ENCODE measurements around the gene REPS2. TPM values are rescaled to one million over a fixed set of nuclear protein-coding genes. Genes with fewer than 3 reads are reported as not detected.

Gene REPS2
- total RNA-seq, 2 donors from 2014 or later, result 17.6 to 22.7 TPM

DNA sequence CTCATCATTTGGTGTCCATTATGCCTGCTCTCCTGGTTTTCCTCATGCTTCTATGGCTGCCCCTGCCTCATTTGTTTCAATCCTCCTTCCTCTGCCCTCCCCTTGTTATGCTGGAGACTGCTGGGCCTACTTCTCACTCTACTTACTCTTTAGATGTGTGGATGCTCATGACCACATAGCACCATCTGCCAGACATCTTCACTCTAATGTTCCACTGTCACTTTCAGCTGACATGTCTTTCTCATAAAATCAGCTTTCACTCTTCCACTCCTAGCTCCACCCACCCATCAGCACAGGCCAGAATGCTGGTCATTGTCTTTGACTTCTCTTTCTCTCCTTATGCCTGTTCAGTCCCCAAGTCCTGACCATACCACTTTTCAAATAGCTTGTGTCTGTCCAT is 86.8 kb downstream of the REPS2 start:
- Histone ChIP-seq H3K9me3 (no peaks in the 10 kb centered on the region), H3K27me3 (no peaks in the 10 kb centered on the region), H3K36me3 (no peaks in the 10 kb centered on the region), H3K4me1 (no peaks in the 10 kb centered on the region), H3K4me3 (no peak overlapping the region), H3K9ac (ENCODE audit: low read depth in 2 of 2, low read length in 2 of 2) (no peak overlapping the region), H3K27ac (no peak overlapping the region)
- no peak for TF ChIP-seq CTCF (IDR thresholded peaks at IDR 0.05)
- intact Hi-C loops (cut with DNase I), result no loop called here
- DNase-seq, result no peak

DNA sequence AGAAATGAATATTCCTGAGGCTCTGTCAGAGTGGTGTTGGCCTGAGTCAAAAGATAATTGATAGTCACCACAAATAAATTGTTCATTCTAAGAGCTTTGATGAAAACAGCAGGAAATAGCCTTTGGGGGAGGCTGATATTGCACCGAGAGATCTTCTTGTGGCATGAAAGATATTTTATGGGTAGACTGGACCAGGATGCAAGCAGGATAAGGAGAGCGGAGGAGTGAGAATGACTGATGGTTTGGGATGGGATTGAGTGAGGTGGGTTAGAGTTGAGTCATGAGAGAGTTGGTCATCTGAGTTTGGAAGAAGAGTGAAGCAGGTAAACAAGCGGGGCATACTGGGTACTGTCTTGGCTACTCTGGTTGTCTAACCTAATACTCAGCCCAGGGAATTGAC is 88.7 kb downstream of the REPS2 start:
- Histone ChIP-seq H3K9ac (ENCODE audit: low read depth in 2 of 2, low read length in 2 of 2) (no peak overlapping the region), H3K9me3 (no peaks in the 10 kb centered on the region), H3K27ac (no peak overlapping the region), H3K4me3 (no peak overlapping the region), H3K4me1 (no peaks in the 10 kb centered on the region), H3K27me3 (no peaks in the 10 kb centered on the region), H3K36me3 (no peaks in the 10 kb centered on the region)
- intact Hi-C loops (cut with DNase I), result no loop called here
- TF ChIP-seq CTCF (IDR thresholded peaks at IDR 0.05), result no peak
- DNase-seq, result no peak

GRCh38 chrX:17036171-17036961 is 89.9 kb downstream of the REPS2 start:
- no peak for DNase-seq
- Histone ChIP-seq H3K9me3 (no peaks in the 10 kb centered on the region), H3K36me3 (no peaks in the 10 kb centered on the region), H3K4me1 (no peaks in the 10 kb centered on the region), H3K9ac (ENCODE audit: low read depth in 2 of 2, low read length in 2 of 2) (no peak overlapping the region), H3K4me3 (no peak overlapping the region), H3K27me3 (no peaks in the 10 kb centered on the region), H3K27ac (no peak overlapping the region)
- no peak for TF ChIP-seq CTCF (IDR thresholded peaks at IDR 0.05)
- intact Hi-C loops (cut with DNase I), result no loop called here

GRCh38 chrX:17038277-17038676 is 91.8 kb downstream of the REPS2 start:
- H3K27ac ChIP-seq, result no peak overlapping the region
- H3K9me3 ChIP-seq, result no peaks in the 10 kb centered on the region
- H3K36me3 ChIP-seq, result no peaks in the 10 kb centered on the region
- TF ChIP-seq CTCF (IDR thresholded peaks at IDR 0.05), result no peak
- no peak overlapping the region for H3K4me3 ChIP-seq
- H3K4me1 ChIP-seq, result no peaks in the 10 kb centered on the region
- H3K9ac ChIP-seq (ENCODE audit: low read depth in 2 of 2, low read length in 2 of 2), result no peak overlapping the region
- intact Hi-C loops (cut with DNase I), result no loop called here
- DNase-seq, result no peak
- H3K27me3 ChIP-seq, result no peaks in the 10 kb centered on the region

- no peak for TF ChIP-seq CTCF (IDR thresholded peaks at IDR 0.05)
- Histone ChIP-seq H3K36me3 (no peaks in the 10 kb centered on the region), H3K4me1 (no peaks in the 10 kb centered on the region), H3K27me3 (no peaks in the 10 kb centered on the region), H3K9me3 (no peaks in the 10 kb centered on the region), H3K9ac (ENCODE audit: low read depth in 2 of 2, low read length in 2 of 2) (no peak overlapping the region), H3K27ac (no peak overlapping the region), H3K4me3 (no peak overlapping the region)
- no peak for DNase-seq
- intact Hi-C loops (cut with DNase I), result no loop called here
Observed at GRCh38 chrX:17038681-17039161, 92.3 kb downstream of the REPS2 start.

All from colonic mucosa (tissue), 4 donors.